Germinal center (tissue), 1 donor: ENCODE data around the gene MIER1.

ENCODE experiments used
- DNase-seq: peaks from one replicate; pipeline ENCODE4 v3.0.0; 2012; ENCODE audit warnings: mixed read lengths, low spot score

Gene MIER1

DNA sequence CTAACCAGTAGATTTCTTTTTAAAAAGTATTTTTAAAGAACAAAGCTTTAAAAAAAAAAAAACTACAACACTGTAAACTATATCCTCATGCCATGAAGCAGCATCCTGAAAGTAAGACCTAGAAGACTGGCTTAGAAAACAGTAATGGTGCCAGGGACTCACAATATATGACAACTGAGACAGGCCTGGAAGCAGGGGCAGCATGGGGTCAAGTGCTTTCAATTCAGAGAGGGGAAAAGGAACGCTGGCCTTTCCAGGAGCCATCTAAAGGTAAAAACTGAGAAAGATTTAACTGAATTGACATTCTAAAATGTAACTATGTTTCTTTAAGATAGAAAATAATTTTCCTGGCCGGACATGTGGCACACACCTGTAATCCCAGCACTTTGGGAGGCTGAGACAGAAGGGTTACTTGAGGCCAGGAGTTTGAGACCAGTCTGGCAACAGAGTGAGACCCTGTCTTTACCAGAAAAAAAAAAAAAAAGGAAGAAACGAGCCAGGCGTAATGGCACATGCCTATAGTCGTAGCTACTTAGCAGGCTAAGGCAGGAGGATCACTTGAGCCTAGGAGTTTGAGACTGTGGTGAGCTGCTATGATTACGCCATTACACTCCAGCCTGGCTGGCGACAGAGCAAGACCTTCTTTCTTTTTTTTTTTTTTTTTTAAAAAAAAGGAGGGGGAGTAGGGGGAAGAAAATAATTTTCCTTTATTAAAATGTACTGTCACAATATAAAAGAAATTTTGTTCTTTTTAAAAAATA is 75.0 kb downstream of the MIER1 start:
- no peak for DNase-seq

DNA sequence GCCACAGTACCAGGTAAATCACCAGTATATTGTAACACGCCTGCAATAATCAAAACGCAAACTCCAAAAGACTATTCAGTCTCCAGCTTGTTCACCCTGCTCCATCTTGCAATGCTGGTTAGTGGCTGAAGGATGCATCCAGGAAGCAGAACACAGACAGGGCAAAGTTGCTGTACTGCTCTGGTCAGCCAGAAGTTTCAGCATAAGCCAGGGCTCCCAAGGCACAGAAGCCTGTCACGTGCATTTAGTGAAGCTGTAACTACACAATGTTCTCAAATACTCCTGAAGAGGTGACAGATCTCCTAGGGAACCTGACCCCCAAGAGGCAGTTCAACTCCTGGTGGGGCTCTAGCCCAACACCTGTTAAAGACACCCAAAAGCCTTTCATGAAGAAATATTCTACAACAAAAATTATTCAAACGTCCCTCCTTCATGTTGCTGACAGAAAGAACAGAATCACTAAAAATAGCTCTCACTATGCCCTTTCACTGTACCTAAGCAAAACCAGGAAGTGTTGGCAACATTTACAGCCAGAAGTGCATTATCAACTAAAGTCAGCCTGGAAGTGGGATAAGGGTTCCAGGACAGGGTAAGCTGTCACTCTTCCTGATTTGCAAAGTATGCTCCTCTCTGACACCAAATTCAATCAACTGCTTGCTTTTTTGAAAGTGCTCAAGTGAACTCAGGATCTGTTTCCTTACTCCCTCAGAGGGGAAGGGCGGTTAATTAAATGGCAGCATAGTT is 77.1 kb downstream of the MIER1 start:
- no peak for DNase-seq

DNA sequence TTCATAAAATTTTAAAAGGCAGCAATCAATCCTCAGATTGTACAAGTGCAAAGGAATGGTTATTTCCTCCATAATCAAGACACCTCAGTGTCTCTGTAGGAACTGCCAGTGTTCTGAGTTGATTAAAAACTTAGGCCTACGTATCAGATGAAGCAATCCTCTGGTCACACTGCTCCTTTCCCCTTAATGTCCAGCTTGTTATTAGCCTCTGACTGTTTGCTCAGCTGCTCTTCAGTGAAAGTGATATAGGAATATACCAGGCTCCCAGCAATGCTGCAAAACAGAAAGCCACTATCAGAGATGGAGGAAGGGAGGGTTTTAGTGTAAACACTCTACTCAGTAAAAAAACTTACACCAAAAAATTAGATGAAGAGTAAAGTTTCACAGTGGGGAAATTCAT is 79.4 kb downstream of the MIER1 start:
- DNase-seq, result no peak

DNA sequence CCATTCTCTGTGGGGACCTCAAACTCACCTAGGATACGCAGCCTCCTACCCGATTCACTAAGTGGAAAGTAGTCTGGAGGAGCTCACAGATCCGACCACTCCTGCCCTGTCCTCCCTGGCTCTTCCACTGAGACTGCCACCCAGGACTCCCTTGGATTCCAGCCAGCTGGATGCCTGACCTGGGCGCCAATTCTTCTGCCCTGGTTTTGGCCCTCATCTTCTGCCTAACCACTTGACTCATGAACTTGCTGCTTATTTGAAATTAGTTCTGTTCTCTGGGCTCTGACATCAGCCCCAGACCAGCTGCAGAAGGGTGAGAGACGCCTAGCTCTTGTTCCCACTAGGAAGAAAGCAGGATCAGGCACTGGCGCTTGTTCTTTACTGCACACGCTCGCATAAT is 80.3 kb downstream of the MIER1 start:
- DNase-seq, result no peak

- no peak for DNase-seq
Observed at GRCh38 chr1:67009792-67010191, 85.0 kb downstream of the MIER1 start.

- no peak for DNase-seq
Observed at GRCh38 chr1:67013573-67013972, 88.8 kb downstream of the MIER1 start.

DNA sequence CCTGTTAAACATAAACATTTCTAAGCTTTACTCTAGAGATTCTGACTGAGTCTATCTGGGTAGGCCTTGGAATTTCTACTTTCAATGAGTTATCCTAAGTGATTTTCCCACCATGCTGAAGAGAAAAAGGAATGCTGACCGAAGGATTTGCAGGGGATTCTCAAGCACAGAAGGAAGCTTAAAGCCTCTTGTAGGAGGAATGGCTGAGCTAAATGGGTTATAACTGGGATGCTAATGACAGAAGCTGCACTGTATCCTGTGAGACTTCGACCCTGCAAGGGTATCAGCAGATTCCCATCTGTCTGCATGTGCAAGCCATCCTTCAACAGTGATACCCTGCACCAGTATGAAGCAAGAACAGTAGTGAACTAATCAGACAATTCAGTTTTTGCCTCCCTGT is 93.8 kb downstream of the MIER1 start:
- no peak for DNase-seq

GRCh38 chr1:67019121-67019520 is 94.3 kb downstream of the MIER1 start:
- no peak for DNase-seq

DNA sequence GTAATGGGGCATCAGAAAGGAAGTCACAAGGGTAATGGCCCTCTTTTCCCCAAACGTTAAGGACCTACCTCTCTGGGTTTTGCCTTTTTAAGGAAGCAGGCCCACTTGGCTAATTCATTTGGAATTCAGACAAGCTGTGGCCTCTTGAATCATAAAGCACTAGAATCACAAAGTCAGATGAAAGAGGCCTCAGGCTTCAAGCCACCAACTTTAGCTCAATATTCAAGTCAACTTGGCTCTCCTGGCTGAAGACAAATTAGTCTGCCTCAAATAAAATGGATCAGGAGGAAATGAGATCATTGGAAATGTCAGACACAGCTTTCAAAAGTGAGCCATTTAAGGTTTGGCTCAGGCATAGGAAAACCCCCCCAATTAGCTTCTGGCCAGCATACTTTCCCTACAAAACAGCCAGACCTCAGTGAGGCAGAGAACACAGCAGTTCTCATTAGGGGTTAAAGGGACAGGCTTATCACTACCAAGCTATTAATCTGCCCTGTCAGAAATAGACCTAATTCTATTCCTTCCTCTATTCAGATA is 94.9 kb downstream of the MIER1 start:
- no peak for DNase-seq

- no peak for DNase-seq
Observed at GRCh38 chr1:67020304-67020703, 95.5 kb downstream of the MIER1 start.

DNA sequence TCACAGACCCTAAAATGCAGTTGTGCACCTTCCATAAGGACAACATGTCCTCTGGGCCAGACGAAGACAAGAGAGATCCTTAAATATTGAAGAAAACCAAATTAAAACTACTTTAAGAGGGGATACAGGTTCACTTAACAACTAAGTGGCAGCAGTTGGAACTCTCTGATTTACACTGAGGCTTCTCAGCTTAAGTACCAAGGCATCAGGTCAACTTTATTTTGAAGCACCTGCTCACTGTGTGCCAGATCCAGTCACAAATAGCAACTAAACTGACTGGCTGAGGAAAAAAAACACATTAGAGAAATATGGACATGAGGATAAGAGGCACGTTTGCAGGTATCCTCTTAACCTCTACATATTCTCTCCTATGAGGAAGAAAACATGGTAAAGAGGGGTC is 96.0 kb downstream of the MIER1 start:
- no peak for DNase-seq

DNA sequence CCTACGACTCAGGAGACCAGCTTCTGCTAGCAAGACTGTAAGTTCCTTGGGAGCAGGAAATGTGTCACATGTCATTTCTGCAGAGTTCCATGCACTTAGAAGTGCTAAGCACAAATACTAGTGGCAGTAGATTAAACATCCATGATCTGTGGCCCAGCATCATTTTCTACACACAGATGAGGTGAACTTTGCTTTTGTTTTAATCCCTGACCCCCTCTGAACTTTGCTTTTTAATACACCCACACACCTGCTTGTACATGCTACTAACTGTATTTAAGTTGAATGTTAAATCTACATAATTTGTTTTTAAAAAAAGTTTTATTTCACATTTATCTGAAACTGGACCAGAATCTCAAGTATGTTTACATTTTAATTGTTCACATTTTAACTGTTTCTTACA is 104.7 kb downstream of the MIER1 start:
- no peak for DNase-seq

- DNase-seq, result no peak
Observed at GRCh38 chr1:67031121-67031858, 106.5 kb downstream of the MIER1 start.

- DNase-seq, result no peak
Observed at GRCh38 chr1:67031859-67032247, 107.1 kb downstream of the MIER1 start.
